Dendritic cell treated with granulocyte-macrophage colony-stimulating factor and Interleukin-4, amounts not matched to agents 40 ng/mL and 50 ng/mL, for 4 days (primary cell): Measurements from ENCODE around the gene APOBEC3F.
A peak's percentile ranks its signal among the peaks of the same experiment; 100 is the strongest.
"Not testable (repeated sequence)": the region's sequence is repeated elsewhere in the genome, so short reads cannot be mapped to it uniquely, and the experiment has no call there.

Experiments used
- H3K27ac Mint-ChIP-seq: one replicate; pipeline ENCODE4 v1.8.0; 2022; ENCODE audit warnings: mild to moderate bottlenecking, mixed read lengths
- H3K27me3 Mint-ChIP-seq: one replicate; pipeline ENCODE4 v1.8.0; 2022; ENCODE audit warnings: mild to moderate bottlenecking, mixed read lengths
- H3K36me3 Mint-ChIP-seq: one replicate; pipeline ENCODE4 v1.8.0; 2022; ENCODE audit warnings: low read depth, mixed read lengths
- H3K4me1 Mint-ChIP-seq: one replicate; pipeline ENCODE4 v1.8.0; 2022; ENCODE audit warnings: low read depth, mixed read lengths
- H3K4me3 Mint-ChIP-seq: one replicate; pipeline ENCODE4 v1.8.0; 2022; ENCODE audit warnings: mild to moderate bottlenecking, moderate library complexity, mixed read lengths
- H3K9me3 Mint-ChIP-seq: one replicate; pipeline ENCODE4 v1.8.0; 2022; ENCODE audit warnings: mixed read lengths
- intact Hi-C: fragments of 100-400 bp; cut with micrococcal nuclease; formaldehyde crosslinking; loops from one replicate; pipeline ENCODE4 v1.15.0; 2022

APOBEC3F gene

GRCh38 chr22:39073981-39074380, 33.3 kb downstream of the APOBEC3F start:
- no peaks in the 10 kb centered on the region for H3K9me3 Mint-ChIP-seq
- H3K4me3 Mint-ChIP-seq: no peak overlapping the region
- H3K27me3 Mint-ChIP-seq: peaks cover 1% of the 10 kb centered on the region
- intact Hi-C loops: no loop called here
- H3K36me3 Mint-ChIP-seq: peaks cover 9% of the 10 kb centered on the region
- peaks cover 36% of the 10 kb centered on the region for H3K4me1 Mint-ChIP-seq
- H3K27ac Mint-ChIP-seq: no peak overlapping the region

GRCh38 chr22:39076155-39077025, 35.7 kb downstream of the APOBEC3F start:
- peaks cover 41% of the 10 kb centered on the region for H3K4me1 Mint-ChIP-seq
- peak overlapping the region; percentile 94 for H3K27ac Mint-ChIP-seq
- H3K27me3 Mint-ChIP-seq, intact Hi-C loops, H3K9me3 Mint-ChIP-seq: not testable (repeated sequence)
- peaks cover 30% of the 10 kb centered on the region for H3K36me3 Mint-ChIP-seq
- peak overlapping the region; percentile 88 for H3K4me3 Mint-ChIP-seq

- intact Hi-C loops, H3K9me3 Mint-ChIP-seq, H3K27me3 Mint-ChIP-seq: not testable (repeated sequence)
- Mint-ChIP-seq H3K36me3 (peaks cover 38% of the 10 kb centered on the region), H3K4me3 (peak within 1 kb of the TSS; percentile 88), H3K27ac (peak within 1 kb of the TSS; percentile 94), H3K4me1 (peaks cover 41% of the 10 kb centered on the region)
Observed at GRCh38 chr22:39077026-39077840, 36.6 kb downstream of the APOBEC3F start, which contains the start of gene APOBEC3G. Gene APOBEC3G (plus strand): TSS chr22:39077275. CDS start chr22:39077362, 87 bp downstream.

- Mint-ChIP-seq H3K36me3 (peaks cover 45% of the 10 kb centered on the region), H3K4me1 (peaks cover 34% of the 10 kb centered on the region), H3K4me3 (peak overlapping the region; percentile 88), H3K27ac (peak overlapping the region; percentile 94)
- H3K27me3 Mint-ChIP-seq, intact Hi-C loops, H3K9me3 Mint-ChIP-seq: not testable (repeated sequence)
Observed at GRCh38 chr22:39077912-39078311, 37.2 kb downstream of the APOBEC3F start.

- intact Hi-C loops: no loop called here
- Mint-ChIP-seq H3K27me3 (no peaks in the 10 kb centered on the region), H3K27ac (peak overlapping the region; percentile 94), H3K36me3 (peaks cover 49% of the 10 kb centered on the region), H3K4me1 (peaks cover 32% of the 10 kb centered on the region), H3K4me3 (no peak overlapping the region), H3K9me3 (no peaks in the 10 kb centered on the region)
Observed at GRCh38 chr22:39078329-39078728, 37.7 kb downstream of the APOBEC3F start.

- intact Hi-C loops, H3K4me3 Mint-ChIP-seq, H3K9me3 Mint-ChIP-seq: not testable (repeated sequence)
Observed at GRCh38 chr22:39079054-39079637, 38.5 kb downstream of the APOBEC3F start.

GRCh38 chr22:39080052-39080762, 39.5 kb downstream of the APOBEC3F start:
- no peak overlapping the region for H3K4me3 Mint-ChIP-seq
- no peaks in the 10 kb centered on the region for H3K9me3 Mint-ChIP-seq
- peaks cover 52% of the 10 kb centered on the region for H3K36me3 Mint-ChIP-seq
- H3K27me3 Mint-ChIP-seq: no peaks in the 10 kb centered on the region
- H3K27ac Mint-ChIP-seq: no peak overlapping the region
- peaks cover 32% of the 10 kb centered on the region for H3K4me1 Mint-ChIP-seq
- intact Hi-C loops: no loop called here

More at GRCh38 chr22:39079054-39079637, 38.5 kb downstream of the APOBEC3F start:
- Mint-ChIP-seq H3K36me3 (peaks cover 52% of the 10 kb centered on the region), H3K4me1 (peaks cover 32% of the 10 kb centered on the region)
- H3K27me3 Mint-ChIP-seq, H3K27ac Mint-ChIP-seq: not testable (repeated sequence)

GRCh38 chr22:39081016-39081415, 40.4 kb downstream of the APOBEC3F start:
- Mint-ChIP-seq H3K4me3 (no peak overlapping the region), H3K9me3 (no peaks in the 10 kb centered on the region), H3K27ac (no peak overlapping the region), H3K36me3 (peaks cover 52% of the 10 kb centered on the region), H3K27me3 (no peaks in the 10 kb centered on the region), H3K4me1 (peaks cover 25% of the 10 kb centered on the region)
- intact Hi-C loops: no loop called here

- no peak overlapping the region for H3K4me3 Mint-ChIP-seq
- H3K4me1 Mint-ChIP-seq: peaks cover 19% of the 10 kb centered on the region
- peaks cover 52% of the 10 kb centered on the region for H3K36me3 Mint-ChIP-seq
Observed at GRCh38 chr22:39081598-39081997, 40.9 kb downstream of the APOBEC3F start.

GRCh38 chr22:39083212-39084165, 42.8 kb downstream of the APOBEC3F start:
- Mint-ChIP-seq H3K4me3 (no peak overlapping the region), H3K4me1 (peaks cover 9% of the 10 kb centered on the region), H3K27ac (peak overlapping the region; percentile 45), H3K9me3 (no peaks in the 10 kb centered on the region), H3K36me3 (peaks cover 43% of the 10 kb centered on the region), H3K27me3 (no peaks in the 10 kb centered on the region)
- intact Hi-C loops: no loop called here

More at GRCh38 chr22:39081598-39081997, 40.9 kb downstream of the APOBEC3F start:
- intact Hi-C loops: no loop called here
- H3K27ac Mint-ChIP-seq: no peak overlapping the region
- H3K27me3 Mint-ChIP-seq: no peaks in the 10 kb centered on the region
- no peaks in the 10 kb centered on the region for H3K9me3 Mint-ChIP-seq

- Mint-ChIP-seq H3K27ac (no peak overlapping the region), H3K4me1 (peaks cover 9% of the 10 kb centered on the region), H3K9me3 (no peaks in the 10 kb centered on the region), H3K27me3 (peaks cover 5% of the 10 kb centered on the region), H3K36me3 (peaks cover 38% of the 10 kb centered on the region), H3K4me3 (no peak overlapping the region)
- intact Hi-C loops: no loop called here
Observed at GRCh38 chr22:39084666-39085065, 44.0 kb downstream of the APOBEC3F start.

GRCh38 chr22:39087098-39087497, 46.4 kb downstream of the APOBEC3F start:
- intact Hi-C loops: no loop called here
- peaks cover 26% of the 10 kb centered on the region for H3K27me3 Mint-ChIP-seq
- H3K9me3 Mint-ChIP-seq: no peaks in the 10 kb centered on the region
- peaks cover 15% of the 10 kb centered on the region for H3K36me3 Mint-ChIP-seq
- peaks cover 21% of the 10 kb centered on the region for H3K4me1 Mint-ChIP-seq
- H3K4me3 Mint-ChIP-seq: no peak overlapping the region
- H3K27ac Mint-ChIP-seq: no peak overlapping the region
